Hippocampal formation (tissue), 2 donors: Measurements from ENCODE around the gene ISOC2.
"Not testable (repeated sequence)": the region's sequence is repeated elsewhere in the genome, so short reads cannot be mapped to it uniquely, and the experiment has no call there.

Experiments
- DNase-seq, 2 donors: peaks; one replicate each; lab custom pipeline; 2025; lab: John Stamatoyannopoulos, UW

The ISOC2 gene, protein sequence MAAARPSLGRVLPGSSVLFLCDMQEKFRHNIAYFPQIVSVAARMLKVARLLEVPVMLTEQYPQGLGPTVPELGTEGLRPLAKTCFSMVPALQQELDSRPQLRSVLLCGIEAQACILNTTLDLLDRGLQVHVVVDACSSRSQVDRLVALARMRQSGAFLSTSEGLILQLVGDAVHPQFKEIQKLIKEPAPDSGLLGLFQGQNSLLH

DNA sequence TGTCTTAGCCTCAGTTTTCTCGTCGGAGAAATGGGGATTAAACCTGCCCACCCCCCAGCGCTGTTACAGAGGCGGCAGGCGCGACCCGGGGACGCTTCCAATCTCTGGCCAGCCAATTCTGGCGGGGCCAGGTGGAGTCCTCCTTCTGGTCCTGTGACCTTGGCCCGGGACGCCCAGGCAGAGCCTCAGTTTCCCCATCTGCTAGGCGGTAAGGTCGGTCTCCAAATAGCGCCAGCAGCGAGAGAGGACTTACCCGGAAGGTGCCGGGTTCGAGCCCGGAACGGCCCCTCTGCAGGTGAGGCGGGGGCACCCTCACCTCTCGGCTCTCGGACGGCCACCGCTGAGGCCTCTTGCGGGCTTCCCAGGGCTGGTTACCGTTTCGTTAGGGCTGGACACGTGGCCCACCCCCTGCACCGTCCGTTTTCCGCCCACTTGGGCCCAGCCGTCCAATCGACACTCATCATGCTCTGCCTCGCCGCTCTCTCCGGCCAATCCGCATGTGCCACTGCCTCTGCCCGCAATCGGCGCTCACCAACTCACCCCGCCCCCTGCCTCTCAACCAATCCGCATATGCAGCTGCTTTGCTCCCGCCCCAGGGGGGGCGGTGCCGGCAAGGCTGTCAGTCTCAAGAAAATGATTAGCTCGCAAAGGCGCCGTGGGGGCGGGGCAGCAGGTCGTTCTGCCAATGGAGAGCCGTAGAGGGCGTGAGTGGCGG, at the start of gene ISOC2:
TSS of gene ISOC2 (minus strand) at position 384 of the 715 bp plus-strand sequence. CDS start 5,156 bp downstream, outside the sequence.
- DNase-seq, result peak; percentile 98 to 100

DNA sequence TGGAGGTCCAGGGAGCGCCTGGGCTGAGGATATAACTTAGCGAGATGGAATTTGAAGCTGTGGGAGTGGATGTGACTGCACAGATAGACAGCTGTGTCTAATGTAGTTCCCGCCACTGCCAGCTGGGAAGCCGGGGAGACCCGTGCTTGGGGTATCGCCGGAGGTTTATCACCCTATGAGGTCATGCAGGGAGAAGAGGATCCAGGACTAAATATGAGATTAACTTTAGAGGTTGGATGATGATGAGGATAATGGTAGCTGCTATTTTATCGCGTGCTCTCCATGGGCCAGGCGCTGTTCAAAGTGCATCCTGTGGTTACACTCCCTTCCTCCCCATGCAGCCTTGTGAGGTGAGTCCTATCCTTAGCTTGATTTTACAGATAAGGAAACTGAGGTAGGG, 46.7 kb upstream of the ISOC2 start:
- no peak for DNase-seq

DNA sequence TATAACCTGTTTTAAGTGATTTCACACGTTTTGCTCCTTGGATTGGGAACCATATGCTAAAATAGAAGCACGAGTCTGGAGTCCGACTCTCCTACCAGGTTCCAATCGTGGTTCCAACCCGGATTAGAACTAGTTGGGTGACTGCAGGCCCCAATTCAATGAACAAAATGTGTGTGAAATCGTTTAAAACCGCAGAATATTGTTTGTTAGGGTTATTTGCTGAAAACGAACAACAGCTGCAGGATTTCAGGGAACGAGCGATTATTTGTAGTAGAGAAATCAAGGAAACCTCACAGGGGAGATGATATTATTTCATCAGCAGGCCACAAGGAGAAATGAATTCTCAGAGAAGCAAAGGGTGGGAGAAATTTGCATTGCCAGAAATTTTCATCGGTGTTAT, 43.5 kb upstream of the ISOC2 start:
- DNase-seq, result no peak

DNA sequence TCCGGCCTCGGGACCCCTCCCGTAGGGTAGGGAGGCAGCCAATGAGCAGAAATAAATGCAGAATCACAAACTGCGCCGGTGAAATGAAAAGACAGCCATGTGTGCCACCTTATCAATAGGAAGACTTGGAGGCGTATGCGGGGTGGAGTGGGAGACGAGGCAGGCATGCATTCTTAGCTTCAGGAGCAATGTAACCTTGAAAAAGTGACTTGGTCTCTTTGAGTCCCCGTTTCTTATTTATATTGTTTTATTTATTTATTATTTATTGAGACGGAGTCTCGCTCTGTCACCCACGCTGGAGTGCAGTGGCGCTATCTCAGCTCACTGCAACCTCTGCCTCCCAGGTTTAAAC, 42.8 kb upstream of the ISOC2 start:
- DNase-seq, result no peak

DNA sequence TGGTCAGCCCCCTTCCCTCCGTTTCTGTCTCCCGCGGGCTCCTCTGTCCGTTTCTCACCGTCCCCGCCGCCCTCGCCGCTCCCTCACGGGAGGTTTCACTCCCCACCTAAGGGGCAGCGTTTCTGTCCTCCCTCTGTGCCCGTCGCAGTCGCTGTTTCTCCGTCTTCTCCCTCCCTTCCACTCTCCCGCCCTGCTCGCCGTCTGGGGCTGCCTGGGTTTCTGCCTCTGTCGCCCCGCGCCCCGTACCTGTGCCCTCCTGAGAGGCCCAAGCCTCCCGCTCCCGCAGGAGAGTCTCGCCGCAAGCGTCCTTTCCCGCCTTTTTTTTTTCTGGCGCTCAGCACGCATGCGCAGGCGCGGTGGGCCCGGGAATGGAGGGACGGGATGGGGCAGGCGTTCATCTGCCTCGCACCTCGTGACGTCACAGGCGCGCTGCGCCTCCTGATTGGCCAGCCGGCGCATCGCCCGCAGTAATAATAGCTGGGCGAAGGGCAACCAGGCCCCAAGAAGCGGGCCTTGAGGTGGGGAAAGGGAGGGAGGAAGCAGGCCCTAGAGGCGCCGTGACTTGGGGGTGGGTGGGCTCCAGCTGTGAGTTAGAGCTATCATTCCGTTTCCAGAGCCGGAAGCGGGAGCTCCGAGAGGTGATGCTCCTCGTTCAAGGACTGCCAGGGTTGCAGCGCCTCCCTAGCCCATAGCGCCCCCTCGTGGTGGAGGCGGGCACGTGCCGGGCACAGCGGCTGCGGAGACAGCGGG, 42.2 kb upstream of the ISOC2 start:
- peak; percentile 90 to 95 for DNase-seq

DNA sequence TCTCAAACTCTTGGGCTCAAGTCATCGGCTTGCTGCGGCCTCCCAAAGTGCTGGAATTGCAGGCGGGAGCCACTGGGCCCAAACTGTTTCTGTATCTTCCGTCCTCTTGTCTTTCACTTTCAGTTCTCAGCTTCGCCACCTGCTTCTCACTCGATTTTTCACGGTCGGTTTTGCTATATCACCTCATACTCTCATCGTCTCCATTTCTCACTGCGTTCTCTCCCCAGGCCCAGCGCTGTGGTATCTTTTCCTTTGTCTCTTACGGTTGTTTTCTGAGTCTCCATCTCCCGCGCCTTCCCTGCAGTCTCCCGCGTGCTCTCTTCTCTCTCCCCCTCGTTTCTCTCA, 41.7 kb upstream of the ISOC2 start:
- DNase-seq, result no peak

DNA sequence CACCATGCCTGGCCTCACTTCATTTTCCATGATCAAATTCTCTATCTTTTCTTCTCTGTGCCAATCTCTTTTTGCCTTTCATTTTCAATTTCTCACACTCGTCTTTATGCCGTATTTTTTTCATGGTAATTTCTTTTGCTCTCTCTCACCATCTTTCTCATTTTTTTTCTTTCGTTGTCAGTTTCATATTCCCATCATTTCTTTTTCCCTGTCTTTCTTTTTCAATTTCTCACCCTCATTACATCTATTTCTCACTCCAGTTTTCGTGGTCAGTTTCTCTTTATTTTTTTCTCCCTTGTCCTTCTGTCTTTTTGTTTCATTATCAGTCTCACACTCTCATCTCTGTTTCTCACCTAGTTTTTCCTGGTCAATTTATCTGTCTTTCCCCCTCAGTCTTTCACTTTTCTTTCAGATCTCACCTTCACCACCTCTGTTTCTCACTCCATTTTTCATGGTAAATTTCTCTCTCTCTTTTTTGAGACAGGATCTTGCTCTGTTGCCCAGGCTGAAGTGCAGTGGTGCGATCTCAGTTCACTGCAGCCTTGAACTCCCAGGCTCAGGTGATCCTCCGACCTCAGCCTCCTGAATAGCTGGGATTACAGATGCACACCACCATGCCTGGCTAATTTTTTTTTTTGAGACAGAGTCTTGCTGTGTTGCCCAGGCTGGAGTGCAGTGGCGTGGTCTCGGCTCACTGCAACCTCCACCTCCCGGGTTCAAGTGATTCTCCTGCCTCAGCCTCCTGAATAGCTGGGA, 40.9 kb upstream of the ISOC2 start:
- no peak for DNase-seq

DNA sequence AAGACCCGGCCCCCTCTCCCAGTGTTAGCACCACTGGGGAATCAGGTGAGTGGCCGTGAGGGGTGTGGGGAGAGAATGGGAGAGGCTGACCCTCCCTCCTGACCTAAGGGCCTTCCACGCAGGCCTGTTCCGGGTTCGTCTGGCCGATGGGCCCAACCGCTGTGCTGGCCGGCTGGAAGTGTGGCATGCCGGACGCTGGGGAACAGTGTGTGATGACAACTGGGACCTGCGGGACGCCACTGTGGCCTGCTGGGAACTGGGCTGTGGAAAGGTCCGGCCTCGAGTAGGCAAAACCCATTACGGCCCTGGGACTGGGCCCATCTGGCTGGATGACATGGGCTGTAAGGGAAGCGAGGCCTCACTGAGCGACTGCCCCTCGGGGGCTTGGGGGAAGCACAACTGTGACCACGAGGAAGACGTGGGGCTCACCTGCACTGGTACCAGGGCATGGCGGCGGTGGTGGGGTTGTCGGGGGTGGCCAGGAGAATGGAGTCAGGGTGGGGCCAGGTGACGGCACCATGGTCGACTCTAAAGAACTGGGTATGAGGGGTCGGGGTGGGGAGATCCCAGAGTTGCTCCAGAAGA, 39.0 kb upstream of the ISOC2 start:
- DNase-seq, result no peak

DNA sequence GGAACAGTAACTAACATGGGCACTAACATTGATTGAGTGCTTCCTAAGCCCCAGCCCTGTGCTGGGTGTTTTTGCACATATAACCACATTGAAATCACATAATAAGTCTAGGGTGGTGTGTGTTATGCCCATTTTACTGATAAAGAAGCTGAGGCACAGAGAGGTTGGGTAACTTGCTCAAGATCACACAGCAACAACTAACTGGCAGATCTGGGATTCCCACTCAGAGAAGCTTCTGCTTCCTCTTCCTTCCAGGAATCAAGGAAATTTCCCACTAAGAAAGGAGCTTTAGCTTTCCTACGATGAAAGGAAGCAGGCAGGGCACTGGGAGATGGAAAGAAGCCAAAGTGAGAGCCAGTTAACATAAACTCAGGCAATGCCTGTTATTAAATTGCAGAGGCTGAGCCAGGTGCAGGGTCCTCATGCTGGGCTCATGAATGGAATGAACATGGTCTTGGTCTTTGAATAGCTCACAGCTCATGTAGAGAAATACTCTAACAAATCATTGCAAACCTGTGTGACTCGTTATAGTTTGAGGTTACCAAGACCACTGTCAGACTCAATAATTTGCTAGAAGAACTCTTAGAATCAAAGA, 36.9 kb upstream of the ISOC2 start:
- DNase-seq, result no peak

DNA sequence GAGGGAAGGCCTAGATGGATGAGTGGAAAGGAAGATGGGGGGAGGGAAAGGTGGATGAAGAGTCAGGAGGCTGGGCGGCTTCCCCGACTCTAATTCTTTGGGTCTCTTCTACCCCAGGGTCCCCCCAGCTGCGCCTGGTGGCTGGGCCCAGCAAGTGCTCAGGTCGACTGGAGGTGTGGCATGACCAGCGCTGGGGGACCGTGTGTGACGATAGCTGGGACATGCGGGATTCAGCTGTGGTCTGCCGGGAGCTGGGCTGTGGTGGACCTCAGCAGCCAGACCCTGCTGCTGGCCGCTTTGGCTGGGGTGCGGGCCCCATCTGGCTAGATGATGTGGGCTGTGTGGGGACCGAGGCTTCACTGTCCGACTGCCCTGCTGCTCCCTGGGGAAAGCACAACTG, 36.3 kb upstream of the ISOC2 start:
- DNase-seq, result no peak

DNA sequence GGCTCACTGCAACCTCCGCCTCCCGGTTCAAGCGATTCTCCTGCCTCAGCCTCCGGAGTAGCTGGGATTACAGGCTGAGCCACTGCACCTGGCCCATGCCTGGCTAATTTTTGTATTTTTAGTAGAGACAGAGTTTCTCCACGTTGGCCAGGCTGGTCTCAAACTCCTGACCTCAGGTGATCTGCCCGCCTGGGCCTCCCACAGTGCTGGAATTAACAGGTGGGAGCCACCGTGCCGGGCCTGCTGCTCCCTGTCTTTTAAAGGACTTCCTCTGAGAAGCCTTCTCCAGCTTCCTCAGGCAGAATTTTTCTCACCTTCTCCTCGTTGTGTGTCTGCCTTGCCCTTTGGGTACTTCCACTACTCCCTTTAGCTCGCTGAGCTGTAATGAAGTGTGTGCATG, 35.4 kb upstream of the ISOC2 start:
- not testable (repeated sequence) for DNase-seq

DNA sequence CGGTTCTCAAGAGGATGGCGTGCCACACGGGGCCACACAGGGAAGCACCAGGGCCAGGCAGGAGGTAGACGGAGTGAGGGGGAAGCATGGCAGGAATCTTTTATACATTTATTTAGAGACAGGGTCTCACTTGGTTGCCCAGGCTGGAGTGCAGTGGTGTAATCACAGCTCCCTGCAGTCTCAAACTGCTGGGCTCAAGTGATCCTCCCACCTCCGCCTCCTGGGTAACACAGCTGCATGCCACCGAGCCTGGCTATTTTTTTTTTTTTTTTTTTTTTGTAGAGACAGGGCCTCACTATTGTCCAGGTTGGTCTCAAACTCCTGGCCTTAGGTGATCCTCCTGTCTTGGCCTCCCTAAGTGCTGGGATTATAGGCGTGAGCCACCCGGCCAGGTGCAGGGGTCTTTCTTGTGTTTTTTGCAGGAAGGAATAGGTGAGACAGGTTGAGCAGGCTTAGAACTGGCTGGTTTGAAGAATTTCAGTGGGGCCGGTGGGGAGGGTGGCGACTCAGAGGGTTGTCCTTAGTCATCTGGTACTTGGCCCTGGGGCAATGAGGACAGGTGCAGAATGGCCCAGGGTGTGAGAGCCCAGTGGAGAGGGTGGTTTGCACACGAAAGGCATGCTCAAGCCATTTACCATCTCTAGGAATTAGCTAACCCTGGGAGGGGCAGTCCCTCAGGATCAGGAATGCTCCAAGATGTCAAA, 34.4 kb upstream of the ISOC2 start:
- DNase-seq, result no peak

DNA sequence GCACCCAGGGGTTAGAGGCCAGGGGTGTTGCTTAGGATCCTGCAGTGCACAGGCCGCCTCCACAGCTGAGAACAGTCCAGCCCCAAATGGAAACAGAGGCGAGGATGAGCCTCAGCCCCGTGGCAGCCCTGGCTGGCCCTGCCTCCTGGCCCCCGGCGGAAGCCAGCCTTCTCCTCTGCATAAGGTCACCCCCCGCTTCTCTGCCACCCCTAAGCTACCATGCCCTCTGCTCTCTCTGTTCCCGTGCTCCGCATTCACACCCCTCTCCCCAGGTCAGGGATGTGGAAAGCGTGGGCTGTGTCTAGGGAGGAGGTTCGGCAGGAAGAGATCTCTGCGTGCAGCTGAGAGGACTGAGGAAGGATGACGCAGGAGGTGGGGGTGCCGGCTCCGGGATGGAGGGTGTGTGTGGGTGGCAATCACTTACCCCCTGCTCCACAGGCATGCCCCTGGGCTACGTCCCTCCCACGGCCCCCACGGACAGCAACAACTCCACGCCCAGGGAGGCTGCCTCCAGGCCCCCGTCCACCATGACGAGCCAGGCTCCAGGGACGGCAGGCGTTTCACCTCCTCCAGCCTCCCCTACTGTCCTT, 32.8 kb upstream of the ISOC2 start:
- DNase-seq, result no peak

DNA sequence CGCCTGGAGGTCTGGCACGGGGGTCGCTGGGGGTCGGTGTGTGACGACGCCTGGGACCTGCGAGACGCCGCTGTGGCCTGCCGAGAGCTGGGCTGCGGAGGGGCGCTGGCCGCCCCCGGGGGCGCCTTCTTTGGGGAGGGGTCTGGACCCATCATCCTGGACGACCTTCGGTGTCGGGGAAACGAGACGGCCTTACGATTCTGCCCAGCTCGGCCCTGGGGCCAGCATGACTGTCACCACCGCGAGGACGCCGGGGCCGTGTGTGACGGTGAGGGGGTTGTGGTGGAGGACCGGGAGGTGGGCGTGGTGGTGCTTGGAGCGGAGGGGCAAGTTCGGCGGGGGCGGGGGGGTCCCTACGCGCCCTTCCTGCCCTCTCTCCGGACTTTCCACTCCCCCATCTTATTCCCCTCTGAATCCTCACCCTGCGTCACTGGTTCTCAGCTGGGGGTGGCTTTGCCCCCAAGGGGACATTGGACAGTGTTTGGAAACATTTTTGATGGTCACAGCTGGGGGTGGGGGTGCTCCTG, 32.3 kb upstream of the ISOC2 start:
- no peak for DNase-seq

DNA sequence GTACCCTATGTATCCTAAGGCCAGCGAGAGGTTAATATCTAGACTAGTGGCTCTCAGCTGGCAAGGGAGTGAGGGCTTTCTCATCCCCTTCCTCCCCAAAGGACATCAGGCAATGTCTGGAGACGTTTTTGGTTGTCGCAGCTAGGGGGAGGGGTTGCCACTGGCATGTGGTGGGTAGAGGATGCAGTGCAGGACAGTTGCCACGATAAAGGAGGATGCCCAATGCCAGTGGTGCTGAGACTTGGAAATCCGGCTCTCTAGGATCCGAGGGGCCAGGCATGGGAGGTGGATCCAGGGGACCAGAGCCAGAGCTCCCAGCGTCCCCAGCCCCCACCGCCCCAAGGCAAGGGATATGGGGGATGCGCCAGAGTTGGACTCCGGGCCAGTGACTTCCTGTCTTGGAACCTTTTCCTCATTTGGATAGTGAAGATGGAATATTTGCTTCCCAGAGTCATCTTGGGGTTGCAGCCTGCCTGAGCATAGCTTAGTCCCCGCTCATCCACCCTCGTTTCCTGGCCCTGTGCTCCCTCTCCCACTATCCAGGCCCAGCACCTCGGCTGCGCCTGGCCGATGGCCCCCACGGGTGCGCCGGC, 31.7 kb upstream of the ISOC2 start:
- DNase-seq, result no peak

DNA sequence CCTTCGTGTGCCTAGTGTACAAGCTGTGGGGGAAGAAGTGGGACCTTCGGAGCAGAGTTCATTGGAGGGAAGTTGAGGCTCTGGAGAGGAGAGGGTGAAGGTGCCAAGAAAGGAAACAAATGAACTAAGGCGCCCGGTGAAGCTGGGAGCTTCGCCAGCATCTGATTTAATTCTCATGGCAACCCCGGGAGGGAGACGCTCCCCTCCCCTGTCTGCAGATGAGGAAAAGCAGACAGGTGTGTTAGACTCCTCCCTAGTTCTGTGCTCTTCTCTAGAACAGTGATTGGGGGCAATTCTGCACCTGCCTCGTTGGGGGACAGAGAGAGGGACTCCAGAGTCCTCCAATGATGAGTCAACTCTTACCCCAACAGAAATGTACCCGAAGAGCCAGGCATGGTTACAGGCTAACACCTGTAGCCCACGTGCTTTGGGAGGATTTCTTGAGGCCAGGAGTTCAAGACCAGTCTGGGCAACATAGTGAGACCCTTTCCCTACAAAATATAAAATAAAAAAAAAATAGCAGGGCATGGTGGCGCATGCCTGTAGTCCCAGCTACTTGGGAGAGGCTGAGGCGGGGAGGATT, 31.0 kb upstream of the ISOC2 start:
- no peak for DNase-seq

DNA sequence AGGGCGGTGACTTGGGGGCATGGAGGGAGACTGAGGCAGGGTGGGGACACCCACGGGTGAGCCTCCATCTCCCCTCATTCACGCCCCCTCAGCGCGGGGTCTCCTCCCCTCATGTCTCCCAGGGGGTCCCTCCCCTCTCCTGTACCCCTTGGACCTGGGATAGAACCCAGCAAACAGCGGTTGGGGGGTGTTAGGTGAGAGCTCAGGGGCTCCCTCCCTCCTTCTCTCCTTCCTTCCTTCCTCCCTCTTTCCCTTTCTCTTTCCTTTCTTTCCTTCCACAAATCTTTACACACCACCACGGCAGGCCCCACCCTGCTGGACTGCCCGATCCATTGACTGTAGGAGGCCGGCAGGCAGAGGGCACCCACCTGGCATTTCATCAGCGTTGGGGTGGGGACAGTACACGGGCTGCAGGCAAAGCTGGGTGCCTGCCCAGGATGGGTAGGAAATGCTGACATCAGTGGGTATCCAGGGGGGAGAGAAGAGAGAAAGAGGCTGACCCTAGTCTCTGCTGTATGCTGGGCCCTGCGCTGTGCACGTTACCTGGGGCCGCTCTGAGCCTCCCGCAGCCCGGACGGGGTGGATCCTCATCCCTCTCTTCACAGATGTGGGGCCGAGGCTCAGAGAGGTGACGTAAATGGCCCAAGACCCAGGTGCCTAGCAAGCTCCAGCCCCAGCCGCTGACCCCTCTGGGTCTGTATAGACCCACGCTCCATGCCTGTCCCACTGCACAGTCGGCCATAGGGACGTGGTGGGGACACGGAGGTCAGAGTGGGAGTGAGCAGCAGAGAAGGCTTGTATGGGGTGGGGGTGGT, 30.3 kb upstream of the ISOC2 start:
- DNase-seq, result no peak

DNA sequence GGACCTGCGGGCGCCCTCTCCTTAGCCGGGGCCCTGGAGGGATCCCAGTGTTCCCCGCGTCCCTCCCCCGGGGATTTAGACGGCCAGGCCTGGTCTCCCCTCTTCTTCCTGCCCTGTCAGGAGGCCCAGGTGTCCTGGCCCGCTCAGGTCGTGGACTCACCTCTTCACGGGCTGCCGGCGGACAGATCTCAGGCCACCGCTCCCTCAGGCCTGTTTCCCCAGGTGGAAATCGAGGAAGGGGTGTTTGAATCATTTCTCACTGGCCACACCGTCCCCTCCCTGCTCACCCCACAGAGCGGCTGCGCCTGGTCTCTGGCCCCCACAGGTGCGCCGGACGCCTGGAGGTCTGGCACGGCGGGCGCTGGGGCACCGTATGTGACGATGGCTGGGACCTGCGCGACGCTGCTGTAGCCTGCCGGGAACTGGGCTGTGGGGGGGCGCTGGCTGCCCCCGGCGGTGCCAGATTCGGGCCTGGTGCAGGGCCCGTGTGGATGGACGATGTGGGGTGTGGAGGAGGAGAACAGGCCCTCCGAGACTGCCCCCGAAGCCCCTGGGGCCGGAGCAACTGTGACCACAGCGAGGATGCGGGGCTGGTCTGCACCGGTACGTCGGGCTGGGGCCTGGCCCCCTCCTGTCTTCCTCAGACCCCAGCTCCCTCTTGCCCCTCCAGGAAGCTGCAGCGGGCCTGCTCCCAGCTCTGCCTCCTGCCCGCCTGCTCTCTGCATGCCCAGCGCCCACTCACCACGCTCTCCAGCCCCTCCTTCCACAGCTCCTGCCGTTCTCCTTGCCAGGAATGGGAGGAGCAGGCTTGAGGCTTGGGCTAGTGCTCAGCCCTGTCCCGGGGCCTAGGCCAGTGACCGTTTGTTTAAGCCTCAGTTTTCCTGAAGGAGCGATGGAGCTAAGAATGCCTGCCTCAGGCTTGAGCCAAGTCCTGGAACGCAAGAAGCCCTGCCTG, 29.3 kb upstream of the ISOC2 start:
- DNase-seq, result no peak
